Neural crest cell (in vitro differentiated cells): Measurements from ENCODE around the gene AFDN. TPM values are rescaled to one million over a fixed set of nuclear protein-coding genes. Genes with fewer than 3 reads are reported as not detected.
A peak's percentile ranks its signal among the peaks of the same experiment; 100 is the strongest.

Experiments
- DNase-seq: peaks from one replicate; pipeline ENCODE4 v3.0.0; 2021; ENCODE audit warnings: low read depth, mixed read lengths, low spot score
- H3K27ac Mint-ChIP-seq: one replicate; pipeline ENCODE4 v1.8.0; 2021; ENCODE audit warnings: mild to moderate bottlenecking, mixed read lengths; ENCODE audit not compliant: unreplicated experiment
- H3K27me3 Mint-ChIP-seq: 2 replicates; pipeline ENCODE4 v1.8.0; 2021; ENCODE audit warnings: low read depth, mild to moderate bottlenecking, mixed read lengths
- H3K36me3 Mint-ChIP-seq: 2 replicates; pipeline ENCODE4 v1.8.0; 2021; ENCODE audit warnings: low read depth, mild to moderate bottlenecking, mixed read lengths
- H3K4me1 Mint-ChIP-seq: 2 replicates; pipeline ENCODE4 v1.8.0; 2021; ENCODE audit warnings: mixed read lengths
- H3K4me3 Mint-ChIP-seq: one replicate; pipeline ENCODE4 v1.8.0; 2021; ENCODE audit warnings: mild to moderate bottlenecking, mixed read lengths
- H3K9me3 Mint-ChIP-seq: 2 replicates; pipeline ENCODE4 v1.8.0; 2021; ENCODE audit warnings: mixed read lengths
- CTCF ChIP-seq: fragments of 200-600 bp; sonication (generic); conservative IDR thresholded peaks from 2 replicates; pipeline ENCODE4 v1.5.0; 2021; ENCODE audit warnings: antibody characterized with exemption, mild to moderate bottlenecking
- total RNA-seq: library from RNA; stranded (reverse); gene quantifications from 2 replicates; pipeline ENCODE4 v1.2.1, GENCODE V29; 2021

The AFDN gene
- total RNA-seq, 1 donor from 2014 or later, result 143 TPM

- Mint-ChIP-seq H3K27me3 (no peaks in the 10 kb centered on the region), H3K36me3 (peaks cover 18% of the 10 kb centered on the region), H3K27ac (no peak overlapping the region), H3K4me1 (peaks cover 5% of the 10 kb centered on the region), H3K4me3 (no peak overlapping the region), H3K9me3 (peaks cover 12% of the 10 kb centered on the region)
- no peak for DNase-seq
- TF ChIP-seq CTCF, result no peak
Observed at GRCh38 chr6:167987396-167988153, 160.9 kb downstream of the AFDN start.

GRCh38 chr6:167988154-167988495 lies 161.4 kb downstream of the AFDN start:
- H3K4me3 Mint-ChIP-seq, result no peak overlapping the region

GRCh38 chr6:167988945-167989841 lies 162.5 kb downstream of the AFDN start:
- Mint-ChIP-seq H3K27ac (no peak overlapping the region), H3K9me3 (peaks cover 8% of the 10 kb centered on the region), H3K27me3 (no peaks in the 10 kb centered on the region), H3K4me1 (no peaks in the 10 kb centered on the region), H3K36me3 (peaks cover 13% of the 10 kb centered on the region), H3K4me3 (no peak overlapping the region)
- no peak for TF ChIP-seq CTCF
- no peak for DNase-seq

More at GRCh38 chr6:167988154-167988495, 161.4 kb downstream of the AFDN start:
- H3K36me3 Mint-ChIP-seq, result peaks cover 18% of the 10 kb centered on the region
- H3K9me3 Mint-ChIP-seq, result peaks cover 12% of the 10 kb centered on the region
- H3K27me3 Mint-ChIP-seq, result no peaks in the 10 kb centered on the region
- H3K27ac Mint-ChIP-seq, result no peak overlapping the region
- no peak for TF ChIP-seq CTCF
- no peak for DNase-seq
- H3K4me1 Mint-ChIP-seq, result peaks cover 5% of the 10 kb centered on the region

- Mint-ChIP-seq H3K27me3 (no peaks in the 10 kb centered on the region), H3K9me3 (no peaks in the 10 kb centered on the region), H3K36me3 (peaks cover 6% of the 10 kb centered on the region), H3K4me1 (no peaks in the 10 kb centered on the region), H3K27ac (no peak overlapping the region), H3K4me3 (no peak overlapping the region)
- no peak for TF ChIP-seq CTCF
- DNase-seq, result no peak
Observed at GRCh38 chr6:167990016-167990945, 163.6 kb downstream of the AFDN start.

- Mint-ChIP-seq H3K36me3 (no peaks in the 10 kb centered on the region), H3K27ac (peak overlapping the region; percentile 86), H3K27me3 (no peaks in the 10 kb centered on the region), H3K4me1 (peaks cover 5% of the 10 kb centered on the region), H3K4me3 (no peak overlapping the region), H3K9me3 (no peaks in the 10 kb centered on the region)
- DNase-seq, result no peak
- no peak for TF ChIP-seq CTCF
Observed at GRCh38 chr6:167993169-167993568, 166.5 kb downstream of the AFDN start.
